ENCODE results near the gene PLIN4.

GRCh38 chr19:4456476-4456842 lies 61.8 kb downstream of the PLIN4 start:
- TF ChIP-seq CTCF (conservative IDR thresholded peaks at IDR 0.05; ENCODE audit: low read length) (no peak), EZH2phosphoT487 (IDR thresholded peaks at IDR 0.05; ENCODE audit: borderline replicate concordance, low read depth, low read length) (no peak)
